ENCODE measurements around the gene KSR2. TPM values are rescaled to one million over a fixed set of nuclear protein-coding genes. Genes with fewer than 3 reads are reported as not detected.

KSR2 gene
- total RNA-seq, 1 experiment from 2014 or later = 1.3 TPM

DNA sequence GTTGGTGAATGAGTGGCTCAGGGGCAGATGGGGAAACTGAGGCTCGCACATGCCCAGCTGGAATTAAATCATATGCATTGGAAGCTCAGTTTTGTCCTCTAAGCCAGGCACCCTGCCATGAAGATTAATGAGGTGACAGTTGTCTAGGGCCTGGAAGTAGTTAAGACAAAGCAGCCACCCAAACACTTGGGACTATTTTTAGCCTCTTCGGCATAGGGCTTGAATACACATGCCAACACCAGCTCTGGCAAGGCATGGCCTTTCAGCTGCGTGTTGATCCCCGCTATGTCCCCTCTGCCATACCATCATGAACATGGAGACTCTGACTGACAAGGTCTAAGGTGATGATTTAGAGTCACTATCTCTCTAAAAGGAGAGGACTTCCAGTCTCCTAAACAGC is 250.2 kb downstream of the KSR2 start:
- H3K27me3 ChIP-seq (ENCODE audit: insufficient read depth, low read length) = no peaks in the 10 kb centered on the region
- WGBS (ENCODE audit: extremely low coverage, insufficient read length, low lambda C conversion rate) = no CpG with 5 or more reads among the region's 4 CpGs
- TF ChIP-seq CTCF (conservative IDR thresholded peaks at IDR 0.05) = no peak

More for the DNA sequence above, 250.2 kb downstream of the KSR2 start:
- H3K27ac ChIP-seq (ENCODE audit: insufficient read length, low read depth, low read length) = no peak overlapping the region
- no peak overlapping the region for H3K56ac ChIP-seq (ENCODE audit: insufficient read length, low read depth, low read length)
- no peak overlapping the region for H3K27ac Mint-ChIP-seq
- no peak overlapping the region for H3K23ac ChIP-seq (ENCODE audit: insufficient read length, low read depth, low read length)
- H3K4me1 Mint-ChIP-seq = peaks cover 6 to 9% of the 10 kb centered on the region in 2 experiments; a peak in 3 of 4 replicates
- H4K8ac ChIP-seq (replicated peaks; ENCODE audit: insufficient read length, low read depth, low read length) = no peak overlapping the region
- no peak overlapping the region for H3K9ac ChIP-seq (ENCODE audit: extremely low read depth, insufficient read length, low read length)
- no peaks in the 10 kb centered on the region for H4K20me1 ChIP-seq (ENCODE audit: control insufficient read depth, insufficient read depth, insufficient read length)
- H3K36me3 Mint-ChIP-seq (ENCODE audit: insufficient read depth in 1 of 3, low read depth in 3 of 3) = no peaks in the 10 kb centered on the region
- DNase-seq = no peak
- H2BK12ac ChIP-seq (ENCODE audit: insufficient read length, low read depth, low read length) = no peak overlapping the region
- no peaks in the 10 kb centered on the region for H3K9me3 Mint-ChIP-seq
- no peaks in the 10 kb centered on the region for H3K9me3 ChIP-seq (ENCODE audit: control insufficient read depth, low read depth, low read length)
- no peaks in the 10 kb centered on the region for H3K79me2 ChIP-seq (ENCODE audit: insufficient read depth, low read length)
- no peak overlapping the region for H3T11ph ChIP-seq (ENCODE audit: low read length)
- no peak overlapping the region for H2BK15ac ChIP-seq (ENCODE audit: low read depth, low read length)
- no peaks in the 10 kb centered on the region for H3K79me1 ChIP-seq (ENCODE audit: insufficient read depth, low read depth, low read length, poor library complexity, severe bottlenecking)
- no peak overlapping the region for H3K4me3 Mint-ChIP-seq
- H2BK20ac ChIP-seq (ENCODE audit: low read depth, low read length, poor library complexity, severe bottlenecking) = no peak overlapping the region
- H4K5ac ChIP-seq (ENCODE audit: insufficient read length, low read depth, low read length) = no peak overlapping the region
- no peak overlapping the region for H2BK5ac ChIP-seq (ENCODE audit: insufficient read length, low read length)
- no peak overlapping the region for H2AFZ ChIP-seq (ENCODE audit: low read length)
- no peaks in the 10 kb centered on the region for H3K4me1 ChIP-seq (ENCODE audit: insufficient read depth, low read length)
- no peak overlapping the region for H3K18ac ChIP-seq (ENCODE audit: insufficient read length, low read depth, low read length)
- no peak overlapping the region; the same call in 1 of the 2 replicates for H3K14ac ChIP-seq (ENCODE audit: insufficient read depth, low read length)
- no peak overlapping the region for H3K4ac ChIP-seq (ENCODE audit: low read depth, low read length)
- no peak overlapping the region for H4K91ac ChIP-seq (ENCODE audit: insufficient read length, low read depth, low read length)
- no peak overlapping the region for H2AK5ac ChIP-seq (ENCODE audit: insufficient read length, low read length)
- H3K4me2 ChIP-seq (ENCODE audit: insufficient read depth, insufficient read length, low read length) = no peak overlapping the region
- H3K23me2 ChIP-seq (ENCODE audit: insufficient read length, low read depth, low read length, poor library complexity, severe bottlenecking) = no peaks in the 10 kb centered on the region
- no peak overlapping the region for H2BK120ac ChIP-seq (ENCODE audit: low read depth, low read length, poor library complexity, severe bottlenecking)
- H3K27me3 Mint-ChIP-seq (ENCODE audit: low read depth) = no peaks in the 10 kb centered on the region; the same call in 1 of the 2 replicates

Measured in H9 (cell line).